Duodenal mucosa (tissue), 2 donors: ENCODE measurements around the gene SNAPC5.
"Not testable (repeated sequence)": the region's sequence is repeated elsewhere in the genome, so short reads cannot be mapped to it uniquely, and the experiment has no call there.

Source experiments
- H3K27ac ChIP-seq: one replicate; pipeline ENCODE4 v1.7.0; 2013; ENCODE audit warnings: low read depth, low read length
- H3K27me3 ChIP-seq, 2 donors: one replicate each; pipeline ENCODE4 v1.7.0; 2013; ENCODE audit warnings: low read length in 2 of 2, control low read depth in 1 of 2; ENCODE audit not compliant: insufficient read depth in 2 of 2, control insufficient read depth in 1 of 2
- H3K36me3 ChIP-seq, 2 donors: one replicate each; pipeline ENCODE4 v1.7.0; 2013; ENCODE audit warnings: low read length in 2 of 2, control low read depth in 1 of 2; ENCODE audit not compliant: insufficient read depth in 2 of 2, control insufficient read depth in 1 of 2
- H3K4me1 ChIP-seq, 2 donors: one replicate each; pipeline ENCODE4 v1.7.0; 2013; ENCODE audit warnings: low read length in 2 of 2, control low read depth in 1 of 2; ENCODE audit not compliant: insufficient read depth in 2 of 2, control insufficient read depth in 1 of 2
- H3K4me3 ChIP-seq, 2 donors: one replicate each; pipeline ENCODE4 v1.7.0; 2013; ENCODE audit warnings: low read length in 2 of 2, low read depth in 1 of 2
- H3K9ac ChIP-seq, 2 donors: one replicate each; pipeline ENCODE4 v1.7.0; 2013; ENCODE audit warnings: low read length in 2 of 2, low read depth in 1 of 2
- H3K9me3 ChIP-seq, 2 donors: one replicate each; pipeline ENCODE4 v1.7.0; 2013; ENCODE audit warnings: low read length in 2 of 2, control low read depth in 1 of 2; ENCODE audit not compliant: control insufficient read depth in 1 of 2

The SNAPC5 gene

GRCh38 chr15:66505430-66505811, 7.9 kb upstream of the SNAPC5 start:
- peak overlapping the region; percentile 97 to 98 for H3K4me3 ChIP-seq
- no peaks in the 10 kb centered on the region for H3K27me3 ChIP-seq
- H3K9ac ChIP-seq = peak overlapping the region; percentile 91 to 94
- H3K36me3 ChIP-seq = peaks cover 23 to 29% of the 10 kb centered on the region in 2 donors
- H3K4me1 ChIP-seq = peaks cover 19 to 22% of the 10 kb centered on the region in 2 donors
- H3K27ac ChIP-seq = peak overlapping the region; percentile 86
- no peaks in the 10 kb centered on the region for H3K9me3 ChIP-seq

- no peaks in the 10 kb centered on the region for H3K9me3 ChIP-seq
- H3K4me3 ChIP-seq = peak within 1 kb of the TSS; percentile 97 to 98
- peaks cover 19 to 22% of the 10 kb centered on the region in 2 donors for H3K4me1 ChIP-seq
- peak within 1 kb of the TSS; percentile 86 for H3K27ac ChIP-seq
- no peaks in the 10 kb centered on the region for H3K27me3 ChIP-seq
- H3K9ac ChIP-seq = peak within 1 kb of the TSS; percentile 91 to 94
- peaks cover 29 to 35% of the 10 kb centered on the region in 2 donors for H3K36me3 ChIP-seq
Observed at GRCh38 chr15:66504563-66505429, 7.2 kb upstream of the SNAPC5 start, which contains the start of the genes RPL4 and ZWILCH. Gene RPL4, minus strand, starts transcription at chr15:66504855. Its CDS starts 65 bp downstream, at chr15:66504790. Gene ZWILCH, plus strand, starts transcription at chr15:66505326. Its CDS starts 13 bp downstream, at chr15:66505339.

- Histone ChIP-seq H3K4me1 (peaks cover 19 to 22% of the 10 kb centered on the region in 2 donors), H3K27me3 (no peaks in the 10 kb centered on the region), H3K9ac (peak overlapping the region; percentile 91 to 94), H3K36me3 (peaks cover 29 to 43% of the 10 kb centered on the region in 2 donors), H3K9me3 (no peaks in the 10 kb centered on the region), H3K27ac (peak overlapping the region; percentile 86), H3K4me3 (peak overlapping the region; percentile 97 to 98)
Observed at GRCh38 chr15:66503780-66504562, 6.4 kb upstream of the SNAPC5 start.

- peaks cover 19 to 22% of the 10 kb centered on the region in 2 donors for H3K4me1 ChIP-seq
- H3K9me3 ChIP-seq, H3K27ac ChIP-seq, H3K27me3 ChIP-seq: not testable (repeated sequence)
- peak overlapping the region; percentile 91 to 94 for H3K9ac ChIP-seq
- H3K4me3 ChIP-seq = peak overlapping the region; percentile 97 to 98
- H3K36me3 ChIP-seq = peaks cover 29 to 51% of the 10 kb centered on the region in 2 donors
Observed at GRCh38 chr15:66503041-66503648, 5.6 kb upstream of the SNAPC5 start.

- H3K4me3 ChIP-seq = peak overlapping the region; percentile 97 to 98
- no peak overlapping the region for H3K27ac ChIP-seq
- H3K36me3 ChIP-seq = peaks cover 29 to 52% of the 10 kb centered on the region in 2 donors
- no peaks in the 10 kb centered on the region for H3K27me3 ChIP-seq
- H3K9me3 ChIP-seq = no peaks in the 10 kb centered on the region
- H3K4me1 ChIP-seq = peaks cover 19 to 22% of the 10 kb centered on the region in 2 donors
- no peak overlapping the region for H3K9ac ChIP-seq
Observed at GRCh38 chr15:66502491-66502890, 4.9 kb upstream of the SNAPC5 start.

GRCh38 chr15:66500346-66500745, 2.8 kb upstream of the SNAPC5 start:
- not testable (repeated sequence) for H3K27me3 ChIP-seq
- Histone ChIP-seq H3K4me1 (peaks cover 20 to 30% of the 10 kb centered on the region in 2 donors), H3K36me3 (peaks cover 29 to 55% of the 10 kb centered on the region in 2 donors)

GRCh38 chr15:66498501-66499386, 1.2 kb upstream of the SNAPC5 start:
- Histone ChIP-seq H3K4me3 (no peak overlapping the region), H3K4me1 (peaks cover 20 to 29% of the 10 kb centered on the region in 2 donors), H3K27ac (no peak overlapping the region)

More at GRCh38 chr15:66500346-66500745, 2.8 kb upstream of the SNAPC5 start:
- H3K4me3 ChIP-seq, H3K9me3 ChIP-seq, H3K9ac ChIP-seq, H3K27ac ChIP-seq: not testable (repeated sequence)

GRCh38 chr15:66496951-66497501, 536 bp downstream of the SNAPC5 start:
- Histone ChIP-seq H3K4me3 (peak overlapping the region; percentile 98 to 99), H3K4me1 (peaks cover 6 to 15% of the 10 kb centered on the region in 2 donors), H3K9me3 (no peaks in the 10 kb centered on the region), H3K9ac (peak overlapping the region; percentile 92 to 98), H3K36me3 (peaks cover 30 to 63% of the 10 kb centered on the region in 2 donors), H3K27ac (peak overlapping the region; percentile 79), H3K27me3 (no peaks in the 10 kb centered on the region)

More at GRCh38 chr15:66498501-66499386, 1.2 kb upstream of the SNAPC5 start:
- Histone ChIP-seq H3K9ac (no peak overlapping the region), H3K27me3 (no peaks in the 10 kb centered on the region), H3K36me3 (peaks cover 36 to 70% of the 10 kb centered on the region in 2 donors), H3K9me3 (no peaks in the 10 kb centered on the region)

- H3K36me3 ChIP-seq = peaks cover 8 to 61% of the 10 kb centered on the region in 2 donors
- H3K4me1 ChIP-seq = peaks cover 6 to 15% of the 10 kb centered on the region in 2 donors
- H3K9ac ChIP-seq = no peak overlapping the region
- H3K4me3 ChIP-seq = no peak overlapping the region
- no peaks in the 10 kb centered on the region for H3K27me3 ChIP-seq
- H3K27ac ChIP-seq = no peak overlapping the region
- H3K9me3 ChIP-seq = no peaks in the 10 kb centered on the region
Observed at GRCh38 chr15:66494262-66494661, 3.3 kb downstream of the SNAPC5 start.
